NCI-H2107 treated with DMSO at 0.1 percent for 48 hours (cell line): Measurements from ENCODE around the gene GPI.
"Not testable (repeated sequence)": the region's sequence is repeated elsewhere in the genome, so short reads cannot be mapped to it uniquely, and the experiment has no call there.

ENCODE experiments used
- DNase-seq: peaks from one replicate; lab custom pipeline; 2025; ENCODE audit not compliant: unreplicated experiment; lab: John Stamatoyannopoulos, UW

Gene GPI

DNA sequence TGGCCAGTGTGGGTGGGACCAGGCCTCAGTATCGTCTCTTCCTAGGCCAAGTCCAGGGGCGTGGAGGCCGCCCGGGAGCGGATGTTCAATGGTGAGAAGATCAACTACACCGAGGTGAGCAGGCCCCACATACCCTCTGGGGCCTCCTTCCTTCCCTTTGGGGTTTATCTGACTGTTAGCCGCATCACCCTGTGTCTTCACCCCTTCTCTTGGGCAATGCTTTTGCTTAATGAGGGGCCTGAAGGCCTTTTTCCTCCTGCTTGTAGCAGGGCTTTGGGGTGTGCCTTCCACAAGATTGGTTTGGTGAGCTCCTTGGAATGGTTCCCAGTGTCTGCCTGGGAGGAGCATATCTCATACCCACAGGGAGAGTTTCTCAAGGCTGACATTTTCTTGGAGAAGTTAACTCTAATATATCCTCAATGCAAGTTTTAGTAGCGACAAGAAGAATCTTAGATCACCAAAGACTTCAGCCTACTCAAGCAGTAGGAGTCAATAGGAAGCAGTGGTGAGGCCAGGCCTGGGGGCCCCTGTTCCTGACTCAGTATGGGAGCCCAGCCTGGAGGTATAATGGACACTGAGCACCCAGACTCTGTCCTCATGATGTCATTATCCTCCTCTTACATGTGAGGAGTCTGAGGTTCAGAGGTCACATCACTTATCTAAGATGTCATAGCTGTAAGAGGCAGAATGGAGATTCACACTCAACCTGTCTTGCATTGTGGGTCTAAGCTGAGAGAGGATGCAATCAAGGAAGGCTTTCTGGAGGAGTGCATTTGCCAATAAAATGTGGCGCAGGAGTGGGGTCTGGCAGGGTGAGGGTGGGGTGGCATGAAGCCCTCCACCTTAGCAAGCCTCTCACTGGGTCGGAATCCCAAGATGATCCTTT is 2.0 kb downstream of the GPI start:
- no peak for DNase-seq

DNA sequence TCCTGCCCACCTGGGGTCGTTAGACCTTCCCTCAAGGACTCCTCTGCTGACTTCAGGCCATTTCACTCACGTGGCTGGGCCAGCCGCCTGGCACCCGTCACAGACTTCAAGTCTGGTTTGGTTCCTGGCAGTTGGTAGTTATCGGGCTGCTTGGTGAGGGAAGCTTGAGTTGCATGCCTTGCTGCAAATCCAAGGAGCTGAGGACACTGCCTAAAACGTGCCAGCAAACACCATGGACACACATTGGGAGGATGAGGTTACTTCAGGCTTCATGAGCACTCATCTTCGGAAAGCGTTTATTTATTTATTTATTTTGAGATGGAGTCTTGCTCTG is 2.6 kb downstream of the GPI start:
- DNase-seq = no peak

DNA sequence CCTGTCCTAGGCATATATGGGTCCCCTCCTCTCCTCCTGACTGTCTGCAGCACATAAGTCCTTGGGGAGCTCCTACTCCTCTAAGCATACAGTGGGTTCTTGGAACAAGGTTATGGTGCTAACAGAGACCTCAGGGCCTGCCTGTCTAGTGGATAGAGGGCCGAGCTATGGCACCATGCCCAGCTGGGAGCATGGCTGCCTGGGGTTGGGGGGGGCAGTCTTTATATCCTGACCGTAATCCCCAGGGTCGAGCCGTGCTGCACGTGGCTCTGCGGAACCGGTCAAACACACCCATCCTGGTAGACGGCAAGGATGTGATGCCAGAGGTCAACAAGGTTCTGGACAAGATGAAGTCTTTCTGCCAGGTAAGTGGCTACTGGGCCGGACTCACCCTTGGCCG is 3.3 kb downstream of the GPI start:
- DNase-seq = no peak

DNA sequence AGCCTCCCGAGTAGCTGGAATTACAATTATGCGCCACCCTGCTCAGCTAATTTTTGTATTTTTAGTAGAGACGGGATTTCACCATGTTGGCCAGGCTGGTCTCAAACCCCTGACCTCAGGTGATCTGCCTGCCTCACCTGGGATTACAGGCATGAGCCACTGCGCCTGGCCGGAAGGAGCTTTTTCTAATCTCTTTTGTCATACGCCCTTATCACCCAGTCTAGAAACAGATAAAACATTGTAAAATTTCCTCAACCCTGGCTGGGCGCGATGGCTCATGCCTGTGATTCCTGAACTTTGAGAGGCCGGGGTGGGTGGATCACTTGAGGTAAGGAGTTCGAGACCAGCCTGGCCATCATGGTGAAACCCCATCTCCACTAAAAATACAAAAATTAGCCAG is 4.2 kb downstream of the GPI start:
- not testable (repeated sequence) for DNase-seq

DNA sequence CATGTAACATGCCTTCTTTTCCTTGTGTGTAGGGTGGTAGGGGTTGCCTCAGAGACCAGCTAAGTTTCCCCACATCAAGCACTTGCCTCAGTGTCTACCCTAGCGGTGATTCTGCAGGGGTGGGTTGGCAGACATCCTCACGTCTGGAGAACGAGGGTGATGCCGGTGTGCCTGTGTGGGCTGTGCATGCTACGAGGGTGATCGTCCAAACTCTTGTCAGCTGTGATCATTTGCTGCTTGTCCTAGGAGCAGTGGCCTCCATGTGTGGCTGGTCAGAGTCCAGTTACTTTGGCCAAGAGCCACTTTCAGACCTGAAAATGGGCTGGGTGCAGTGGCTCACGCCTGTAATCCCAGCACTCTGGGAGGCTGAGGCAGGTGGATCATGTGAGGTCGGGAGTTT is 5.1 kb downstream of the GPI start:
- no peak for DNase-seq

DNA sequence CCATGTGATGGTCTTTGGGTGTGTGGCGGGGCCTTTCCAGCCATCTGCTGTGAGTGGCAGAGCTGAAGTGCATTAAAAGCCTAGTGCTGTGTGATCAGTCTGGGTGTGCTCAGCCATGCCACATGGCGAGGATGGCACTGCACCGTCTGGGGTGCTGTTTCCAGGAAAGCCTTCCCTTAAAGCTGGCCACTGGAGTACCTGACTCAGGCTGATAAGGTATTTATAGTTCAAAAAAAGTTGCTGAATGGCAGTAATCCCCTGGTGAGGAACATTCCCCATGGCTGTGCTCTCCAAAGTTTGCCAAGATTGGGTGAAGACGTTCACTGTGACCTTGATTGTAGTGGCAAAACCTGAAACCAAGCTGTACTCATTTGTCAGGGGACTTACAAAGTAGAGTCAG is 6.0 kb downstream of the GPI start:
- no peak for DNase-seq

DNA sequence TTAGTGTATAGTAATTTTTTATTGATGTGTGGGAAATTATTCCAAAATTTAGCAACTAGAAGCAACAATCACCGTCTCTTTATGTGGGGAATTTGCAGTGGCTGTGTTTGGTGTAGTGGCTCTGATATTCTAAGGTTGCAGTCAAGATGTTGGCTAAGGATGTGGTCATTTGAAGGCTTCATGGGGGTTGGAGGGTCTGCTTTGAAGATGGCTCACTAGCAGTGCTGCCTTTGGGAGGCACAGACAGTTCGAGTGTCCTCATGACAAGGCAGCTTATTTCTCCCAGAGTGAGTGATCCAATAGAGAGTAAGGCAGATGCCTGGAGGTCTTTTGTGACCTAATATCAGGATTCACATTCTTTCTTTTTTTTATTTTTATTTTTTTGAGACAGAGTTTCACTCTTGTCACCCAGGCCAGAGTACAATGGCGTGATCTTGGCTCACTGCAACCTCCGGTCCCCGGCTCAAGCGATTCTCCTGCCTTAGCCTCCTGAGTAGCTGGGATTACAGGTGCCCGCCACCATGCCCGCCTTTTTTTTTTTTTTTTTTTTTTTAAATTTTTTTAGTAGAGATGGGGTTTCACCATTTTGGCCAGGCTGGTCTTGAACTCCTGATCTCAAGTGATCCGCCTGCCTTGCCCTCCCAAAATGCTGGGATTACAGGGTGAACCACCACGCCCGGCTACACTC is 8.7 kb downstream of the GPI start:
- DNase-seq = no peak

DNA sequence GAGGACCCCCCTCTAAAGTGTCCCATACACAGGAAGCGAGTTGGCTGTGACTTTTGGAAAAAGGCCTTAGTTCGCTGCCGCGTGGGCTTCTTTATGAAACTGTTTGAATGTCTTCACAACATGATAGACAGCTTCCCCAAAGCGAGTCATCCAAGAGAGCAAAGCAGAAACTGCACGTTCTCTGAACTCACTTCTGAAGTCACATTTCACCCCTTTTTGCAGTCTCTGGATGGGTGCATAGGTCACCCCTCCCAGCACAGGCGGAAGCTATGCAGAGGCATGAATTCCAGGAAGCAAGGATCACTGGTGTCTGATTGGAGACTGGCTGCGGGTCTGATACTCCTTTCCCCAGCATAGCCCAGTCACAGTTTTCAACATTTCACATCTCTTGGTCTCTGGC is 10.6 kb downstream of the GPI start:
- DNase-seq = no peak

DNA sequence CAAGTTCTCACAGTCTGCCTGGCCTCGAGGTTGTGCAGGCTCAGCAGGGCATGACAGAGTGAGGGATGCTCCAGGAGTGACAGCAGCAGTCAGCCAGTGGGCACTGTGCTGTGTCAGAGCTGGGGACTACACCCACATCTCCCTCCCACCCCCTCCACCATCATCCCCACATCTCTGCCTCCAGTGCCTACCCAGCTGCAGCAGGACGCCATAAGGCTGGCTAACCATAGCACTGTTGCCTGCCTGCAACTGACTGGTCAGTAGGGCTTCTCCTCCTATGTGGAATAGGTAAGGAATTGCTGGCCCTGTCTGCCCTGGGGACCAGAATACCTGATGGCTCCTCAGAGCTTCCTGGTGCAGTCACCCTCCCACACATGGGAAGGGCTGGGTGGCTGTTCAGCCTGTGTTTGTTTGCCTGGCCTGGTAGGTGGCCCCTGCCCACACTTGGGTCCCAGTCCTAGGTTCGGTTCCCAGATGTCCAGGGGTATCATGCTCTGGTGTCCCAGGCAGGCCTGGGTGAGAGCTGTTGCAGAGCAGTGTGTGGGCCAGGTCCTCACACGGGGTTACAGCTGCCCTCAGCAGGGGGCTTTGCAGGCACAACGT is 15.7 kb downstream of the GPI start:
- no peak for DNase-seq

DNA sequence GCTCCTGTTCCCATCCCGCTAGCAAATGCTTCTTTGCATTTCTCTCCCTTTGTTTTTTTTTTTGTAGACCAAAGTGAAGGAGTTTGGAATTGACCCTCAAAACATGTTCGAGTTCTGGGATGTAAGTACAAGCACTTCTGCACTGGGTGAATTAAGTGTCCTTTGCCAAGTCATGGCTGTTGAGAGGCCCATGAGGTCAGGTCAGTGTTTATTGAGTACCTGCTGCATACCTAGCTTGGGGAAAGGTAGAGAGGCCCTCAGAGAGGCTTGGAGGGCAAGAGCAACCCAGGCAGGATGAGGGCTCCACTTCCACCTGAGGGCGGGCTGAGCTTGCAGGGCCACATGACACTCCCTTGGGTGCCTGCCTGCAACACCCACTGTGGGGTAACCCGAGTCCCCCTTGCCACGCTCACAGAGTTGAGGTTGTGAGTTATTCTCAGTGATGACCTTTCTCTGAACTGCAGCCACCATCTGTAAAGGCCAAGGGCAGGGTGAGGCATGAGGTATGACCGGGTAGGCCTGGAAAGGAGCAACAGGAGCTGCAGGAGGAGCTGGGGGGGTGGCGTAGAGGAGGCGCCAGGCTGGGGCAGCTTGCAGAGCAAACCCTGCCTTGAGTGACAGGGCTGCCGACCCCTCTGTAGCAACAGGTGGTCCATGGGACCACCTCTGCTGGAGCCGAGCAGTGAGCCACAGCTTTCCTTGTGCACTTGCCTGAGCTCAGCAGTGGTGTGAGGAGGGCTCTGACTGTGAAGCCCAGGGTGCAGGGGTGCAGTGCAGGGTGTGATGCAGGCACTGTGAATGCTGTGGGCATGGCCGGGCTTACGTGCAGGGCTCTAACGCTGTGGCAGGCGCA is 16.6 kb downstream of the GPI start:
- no peak for DNase-seq

DNA sequence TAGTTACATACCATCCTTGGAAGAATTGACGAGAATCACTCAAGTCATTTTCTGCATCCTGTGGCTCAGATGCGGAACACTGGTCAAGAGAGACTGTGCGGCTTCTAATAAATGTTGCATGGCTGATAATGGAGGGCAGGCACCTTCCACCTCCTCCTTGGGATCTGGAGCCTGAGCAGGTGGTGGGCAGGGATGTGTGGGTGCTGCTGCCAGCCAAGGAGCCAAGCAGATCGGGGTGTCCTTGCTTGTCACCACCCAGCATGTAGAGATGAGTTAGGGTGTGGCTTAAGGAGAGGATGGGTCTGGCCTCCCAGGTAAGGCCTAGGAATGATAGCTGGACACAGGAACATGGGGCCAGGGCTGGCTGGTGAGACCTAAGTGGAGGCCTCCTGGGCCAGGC is 17.5 kb downstream of the GPI start:
- DNase-seq = no peak

DNA sequence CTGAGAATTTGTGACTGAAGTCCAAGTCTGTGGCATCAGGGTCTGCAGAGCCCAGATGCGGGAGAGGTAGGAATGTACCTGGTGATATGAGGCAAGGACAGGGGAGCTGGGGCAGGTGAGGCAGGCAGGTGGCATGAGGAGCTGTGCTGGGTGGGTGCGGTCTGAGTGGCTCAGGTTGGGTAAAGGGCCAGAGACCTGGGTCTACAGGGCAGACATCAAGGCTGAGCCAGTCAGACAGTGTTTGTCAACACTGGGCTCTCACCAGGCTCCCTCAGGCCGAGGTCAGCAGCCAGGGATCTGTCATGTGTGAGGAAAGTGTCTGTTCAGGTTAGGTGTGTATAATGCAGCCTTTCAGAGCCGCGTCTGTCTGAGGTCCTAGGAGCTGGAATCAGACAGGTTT is 18.6 kb downstream of the GPI start:
- DNase-seq = no peak

DNA sequence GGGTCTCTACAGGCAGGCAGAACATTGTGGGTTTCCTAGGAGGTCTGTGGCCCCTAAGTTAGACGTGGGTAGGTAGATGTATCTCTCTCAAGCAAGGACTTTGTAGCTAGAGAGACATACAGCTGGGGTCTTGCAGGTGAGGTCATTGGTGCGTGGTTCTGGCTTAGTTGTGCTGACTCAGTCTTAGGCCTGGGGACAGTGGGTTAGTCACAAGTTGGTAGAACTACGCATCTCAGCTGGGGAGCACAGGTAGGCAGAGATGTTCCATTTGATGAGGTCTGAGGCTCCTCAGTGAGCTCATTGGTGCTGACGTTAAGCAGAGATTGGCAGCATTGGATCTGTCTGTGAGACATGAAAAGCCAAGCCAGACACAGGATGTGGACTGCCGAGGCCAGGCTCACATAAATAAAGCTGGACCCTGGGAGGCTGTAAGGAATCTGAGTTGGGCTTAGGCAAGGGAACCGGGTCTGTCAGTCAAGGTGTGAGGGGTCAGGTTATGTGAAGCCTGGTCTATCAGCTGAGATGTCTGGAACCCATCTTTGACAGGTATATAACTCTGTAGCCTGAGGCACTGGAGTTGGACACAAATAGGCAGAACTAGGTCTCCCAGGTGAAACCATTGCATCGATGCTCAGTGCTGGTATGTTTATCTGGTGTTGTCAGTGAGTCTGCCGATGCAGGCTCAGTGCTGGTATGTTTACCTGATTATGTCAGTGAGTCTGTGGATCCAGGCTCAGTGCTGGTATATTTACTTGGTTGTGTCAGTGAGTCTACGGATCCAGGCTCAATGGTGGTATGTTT is 21.8 kb downstream of the GPI start:
- no peak for DNase-seq

DNA sequence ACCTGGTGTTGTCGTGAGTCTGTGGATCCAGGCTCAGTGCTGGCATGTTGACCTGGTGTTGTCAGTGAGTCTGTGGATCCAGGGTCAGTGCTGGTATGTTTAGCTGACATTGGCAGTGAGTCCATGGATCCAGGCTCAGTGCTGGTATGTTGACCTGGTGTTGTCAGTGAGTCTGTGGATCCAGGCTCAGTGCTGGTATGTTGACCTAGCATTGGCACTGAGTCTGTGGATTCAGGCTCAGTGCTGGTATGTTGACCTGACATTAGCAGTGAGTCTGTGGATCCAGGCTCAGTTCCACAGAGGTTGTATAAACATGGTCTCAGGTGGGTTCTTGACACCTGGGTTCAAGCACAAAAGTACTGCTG is 22.4 kb downstream of the GPI start:
- no peak for DNase-seq

DNA sequence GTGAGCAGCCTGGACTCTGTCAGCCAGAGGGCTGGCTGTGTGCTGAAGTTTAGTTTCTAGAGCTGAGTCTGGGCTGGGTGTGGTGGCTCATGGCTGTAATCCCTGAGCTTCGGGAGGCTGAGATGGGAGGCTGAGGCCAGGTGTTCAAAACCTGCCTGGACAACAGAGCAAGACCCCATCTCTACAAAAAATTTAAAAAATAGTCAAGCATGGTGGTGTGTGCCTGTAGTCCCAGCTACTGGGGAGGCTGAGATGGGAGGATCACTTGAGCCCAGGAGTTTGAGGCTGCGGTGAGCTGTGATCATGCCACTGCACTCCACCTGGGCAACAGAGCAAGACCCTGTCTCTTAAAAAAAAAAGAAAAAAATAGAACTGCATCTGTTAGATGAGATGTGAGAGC is 23.7 kb downstream of the GPI start:
- not testable (repeated sequence) for DNase-seq

DNA sequence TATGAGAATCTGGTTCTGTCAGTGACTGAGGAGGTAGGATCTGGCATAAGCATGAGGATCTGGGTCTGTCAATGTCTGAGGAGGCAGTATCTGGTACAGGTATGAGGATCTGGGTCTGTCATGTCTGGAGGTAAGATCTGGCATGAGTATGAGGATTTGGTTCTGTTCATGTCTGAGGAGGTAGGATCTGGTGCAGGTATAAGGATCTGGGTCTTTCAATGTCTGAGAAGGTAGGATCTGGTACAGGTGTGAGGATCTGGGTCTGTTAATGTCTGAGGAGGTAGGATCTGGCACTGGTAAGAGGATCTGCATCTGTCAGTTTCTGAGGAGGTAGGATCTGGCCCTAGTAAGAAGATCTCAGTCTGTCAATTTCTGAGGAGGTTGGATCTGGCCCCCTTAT is 26.8 kb downstream of the GPI start:
- no peak for DNase-seq

DNA sequence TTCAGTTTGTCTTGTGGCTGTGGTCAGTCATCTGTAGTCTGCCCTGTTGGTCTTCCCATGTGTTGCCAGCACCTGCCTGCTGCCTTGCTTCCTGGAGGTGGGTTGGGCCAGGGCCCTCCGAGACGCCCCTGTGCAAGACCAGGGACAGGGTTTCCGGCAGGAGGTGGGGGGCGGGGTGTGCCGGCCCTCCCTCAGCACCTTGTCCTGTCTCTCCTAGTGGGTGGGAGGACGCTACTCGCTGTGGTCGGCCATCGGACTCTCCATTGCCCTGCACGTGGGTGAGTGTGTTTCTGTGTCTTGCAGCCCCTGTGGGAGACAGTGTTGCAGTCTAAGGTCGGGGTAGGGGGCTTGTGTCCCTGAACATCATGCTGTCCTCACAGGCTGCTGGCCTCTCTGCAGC is 28.0 kb downstream of the GPI start:
- DNase-seq = no peak

DNA sequence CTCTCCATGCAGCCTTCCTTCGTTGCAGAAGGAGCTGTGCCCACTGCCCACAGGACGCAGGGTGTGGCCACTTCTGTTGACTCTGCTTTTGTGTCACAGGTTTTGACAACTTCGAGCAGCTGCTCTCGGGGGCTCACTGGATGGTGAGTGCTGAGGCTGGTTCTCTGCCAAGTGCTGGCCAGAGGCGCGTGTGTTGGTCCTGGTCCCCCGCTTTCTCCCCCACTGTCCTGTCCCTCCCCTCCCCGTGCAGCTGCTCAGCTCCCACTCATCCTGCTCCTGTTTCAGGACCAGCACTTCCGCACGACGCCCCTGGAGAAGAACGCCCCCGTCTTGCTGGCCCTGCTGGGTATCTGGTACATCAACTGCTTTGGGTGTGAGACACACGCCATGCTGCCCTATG is 28.6 kb downstream of the GPI start:
- no peak for DNase-seq

DNA sequence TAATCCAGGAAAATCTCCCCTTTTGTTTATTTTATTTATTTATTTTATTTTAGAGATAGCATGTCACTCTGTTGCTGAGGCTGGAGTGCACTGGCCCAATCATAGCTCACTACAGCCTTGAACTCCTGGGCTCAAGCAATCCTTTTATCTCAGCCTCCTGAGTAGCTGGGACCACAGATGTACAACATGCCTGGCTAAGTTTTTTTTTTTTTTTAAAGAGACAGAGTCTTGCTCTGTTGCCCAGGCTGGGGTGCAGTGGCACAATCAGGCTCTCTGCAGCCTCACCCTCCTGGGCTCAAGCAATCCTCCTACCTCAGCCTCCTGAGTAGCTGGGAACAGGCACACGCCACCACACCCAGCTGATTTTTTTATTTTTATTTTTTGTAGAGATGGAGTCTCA is 32.9 kb downstream of the GPI start:
- DNase-seq = no peak

DNA sequence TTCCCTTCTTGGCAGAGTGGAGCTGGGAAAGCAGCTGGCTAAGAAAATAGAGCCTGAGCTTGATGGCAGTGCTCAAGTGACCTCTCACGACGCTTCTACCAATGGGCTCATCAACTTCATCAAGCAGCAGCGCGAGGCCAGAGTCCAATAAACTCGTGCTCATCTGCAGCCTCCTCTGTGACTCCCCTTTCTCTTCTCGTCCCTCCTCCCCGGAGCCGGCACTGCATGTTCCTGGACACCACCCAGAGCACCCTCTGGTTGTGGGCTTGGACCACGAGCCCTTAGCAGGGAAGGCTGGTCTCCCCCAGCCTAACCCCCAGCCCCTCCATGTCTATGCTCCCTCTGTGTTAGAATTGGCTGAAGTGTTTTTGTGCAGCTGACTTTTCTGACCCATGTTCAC is 34.9 kb downstream of the GPI start:
- no peak for DNase-seq

DNA sequence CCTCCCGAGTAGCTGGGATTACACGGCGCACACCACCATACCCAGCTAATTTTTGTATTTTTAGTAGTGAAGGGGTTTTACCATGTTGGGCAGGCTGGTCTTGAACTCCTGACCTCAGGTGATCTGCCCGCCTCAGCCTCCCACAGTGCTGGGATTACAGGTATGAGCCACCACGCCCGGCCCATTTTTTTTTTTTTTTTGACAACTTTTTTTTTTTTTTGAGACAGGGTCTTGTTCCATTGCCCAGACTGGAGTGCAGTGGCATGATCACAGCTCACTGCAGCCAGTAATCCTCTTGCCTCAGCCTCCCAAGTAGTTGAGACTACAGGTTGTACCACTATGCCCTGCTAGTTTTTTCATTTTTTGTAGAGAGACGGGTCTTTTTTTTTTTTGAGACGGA is 35.8 kb downstream of the GPI start:
- DNase-seq = not testable (repeated sequence)
